Liver (tissue), 3 donors: ENCODE measurements around the gene CCDC39.
"Not testable (repeated sequence)": the region's sequence is repeated elsewhere in the genome, so short reads cannot be mapped to it uniquely, and the experiment has no call there.

ENCODE experiments used
- EGR1 ChIP-seq, 2 donors: IDR thresholded peaks; 2 replicates each; pipeline ENCODE4 v1.6.1; 2016 to 2018; ENCODE audit warnings: antibody characterized with exemption in 2 of 2, low read depth in 2 of 2
- GABPA ChIP-seq, 2 donors: IDR thresholded peaks in 1 of 2; conservative IDR thresholded peaks in 1 of 2; 2 replicates each; pipeline ENCODE4 v1.6.1; 2016; ENCODE audit warnings: antibody characterized with exemption in 2 of 2, mild to moderate bottlenecking in 1 of 2, moderate library complexity in 1 of 2
- HNF4A ChIP-seq, 2 donors: conservative IDR thresholded peaks; 2 replicates each; pipeline ENCODE4 v1.6.1; 2016; ENCODE audit warnings: antibody characterized with exemption in 2 of 2, mild to moderate bottlenecking in 2 of 2
- JUND ChIP-seq, 2 donors: IDR thresholded peaks; 2 replicates each; pipeline ENCODE4 v1.6.1; 2016; ENCODE audit warnings: antibody characterized with exemption in 2 of 2
- RAD21 ChIP-seq, 2 donors: IDR thresholded peaks; 2 replicates each; pipeline ENCODE4 v1.6.1; 2016; ENCODE audit warnings: antibody characterized with exemption in 2 of 2, mild to moderate bottlenecking in 2 of 2
- TAF1 ChIP-seq: conservative IDR thresholded peaks from 2 replicates; pipeline ENCODE4 v1.6.1; 2016; ENCODE audit warnings: antibody characterized with exemption, mild to moderate bottlenecking
- YY1 ChIP-seq: IDR thresholded peaks from 2 replicates; pipeline ENCODE4 v1.6.1; 2016; ENCODE audit warnings: antibody characterized with exemption, mild to moderate bottlenecking
- TF ChIP-seq, protein P1 (sequence below): fragments of 150-350 bp; IDR thresholded peaks from 2 replicates; pipeline ENCODE4 v1.5.1; 2017; ENCODE audit warnings: improper control_type of control experiment, low read depth, low read length; ENCODE audit not compliant: missing input control
- TF ChIP-seq, protein P2 (sequence below): IDR thresholded peaks from 2 replicates; pipeline ENCODE4 v1.6.1; 2016; ENCODE audit warnings: antibody characterized with exemption, mild to moderate bottlenecking
- TF ChIP-seq, protein P3 (sequence below): IDR thresholded peaks from 2 replicates; pipeline ENCODE4 v1.6.1; 2016; ENCODE audit warnings: antibody characterized with exemption
- TF ChIP-seq, protein P4 (sequence below): IDR thresholded peaks from 2 replicates; pipeline ENCODE4 v1.6.1; 2016; ENCODE audit warnings: antibody characterized with exemption
- donor health status: healthy.
- donor health status: healthy.

GRCh38 chr3:180618563-180618962 is 60.7 kb downstream of the CCDC39 start:
- not testable (repeated sequence) for TF ChIP-seq EGR1 (IDR thresholded peaks at IDR 0.05; ENCODE audit: low read depth in 2 of 2); TAF1; RAD21 (IDR thresholded peaks at IDR 0.05); YY1; JUND (IDR thresholded peaks at IDR 0.05); GABPA (IDR thresholded peaks at IDR 0.05 in 1 of 2, conservative IDR thresholded peaks at IDR 0.05 in 1 of 2); HNF4A (conservative IDR thresholded peaks at IDR 0.05)
- TF ChIP-seq, protein P1, sequence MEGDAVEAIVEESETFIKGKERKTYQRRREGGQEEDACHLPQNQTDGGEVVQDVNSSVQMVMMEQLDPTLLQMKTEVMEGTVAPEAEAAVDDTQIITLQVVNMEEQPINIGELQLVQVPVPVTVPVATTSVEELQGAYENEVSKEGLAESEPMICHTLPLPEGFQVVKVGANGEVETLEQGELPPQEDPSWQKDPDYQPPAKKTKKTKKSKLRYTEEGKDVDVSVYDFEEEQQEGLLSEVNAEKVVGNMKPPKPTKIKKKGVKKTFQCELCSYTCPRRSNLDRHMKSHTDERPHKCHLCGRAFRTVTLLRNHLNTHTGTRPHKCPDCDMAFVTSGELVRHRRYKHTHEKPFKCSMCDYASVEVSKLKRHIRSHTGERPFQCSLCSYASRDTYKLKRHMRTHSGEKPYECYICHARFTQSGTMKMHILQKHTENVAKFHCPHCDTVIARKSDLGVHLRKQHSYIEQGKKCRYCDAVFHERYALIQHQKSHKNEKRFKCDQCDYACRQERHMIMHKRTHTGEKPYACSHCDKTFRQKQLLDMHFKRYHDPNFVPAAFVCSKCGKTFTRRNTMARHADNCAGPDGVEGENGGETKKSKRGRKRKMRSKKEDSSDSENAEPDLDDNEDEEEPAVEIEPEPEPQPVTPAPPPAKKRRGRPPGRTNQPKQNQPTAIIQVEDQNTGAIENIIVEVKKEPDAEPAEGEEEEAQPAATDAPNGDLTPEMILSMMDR, result not testable (repeated sequence)
- TF ChIP-seq, protein P2, sequence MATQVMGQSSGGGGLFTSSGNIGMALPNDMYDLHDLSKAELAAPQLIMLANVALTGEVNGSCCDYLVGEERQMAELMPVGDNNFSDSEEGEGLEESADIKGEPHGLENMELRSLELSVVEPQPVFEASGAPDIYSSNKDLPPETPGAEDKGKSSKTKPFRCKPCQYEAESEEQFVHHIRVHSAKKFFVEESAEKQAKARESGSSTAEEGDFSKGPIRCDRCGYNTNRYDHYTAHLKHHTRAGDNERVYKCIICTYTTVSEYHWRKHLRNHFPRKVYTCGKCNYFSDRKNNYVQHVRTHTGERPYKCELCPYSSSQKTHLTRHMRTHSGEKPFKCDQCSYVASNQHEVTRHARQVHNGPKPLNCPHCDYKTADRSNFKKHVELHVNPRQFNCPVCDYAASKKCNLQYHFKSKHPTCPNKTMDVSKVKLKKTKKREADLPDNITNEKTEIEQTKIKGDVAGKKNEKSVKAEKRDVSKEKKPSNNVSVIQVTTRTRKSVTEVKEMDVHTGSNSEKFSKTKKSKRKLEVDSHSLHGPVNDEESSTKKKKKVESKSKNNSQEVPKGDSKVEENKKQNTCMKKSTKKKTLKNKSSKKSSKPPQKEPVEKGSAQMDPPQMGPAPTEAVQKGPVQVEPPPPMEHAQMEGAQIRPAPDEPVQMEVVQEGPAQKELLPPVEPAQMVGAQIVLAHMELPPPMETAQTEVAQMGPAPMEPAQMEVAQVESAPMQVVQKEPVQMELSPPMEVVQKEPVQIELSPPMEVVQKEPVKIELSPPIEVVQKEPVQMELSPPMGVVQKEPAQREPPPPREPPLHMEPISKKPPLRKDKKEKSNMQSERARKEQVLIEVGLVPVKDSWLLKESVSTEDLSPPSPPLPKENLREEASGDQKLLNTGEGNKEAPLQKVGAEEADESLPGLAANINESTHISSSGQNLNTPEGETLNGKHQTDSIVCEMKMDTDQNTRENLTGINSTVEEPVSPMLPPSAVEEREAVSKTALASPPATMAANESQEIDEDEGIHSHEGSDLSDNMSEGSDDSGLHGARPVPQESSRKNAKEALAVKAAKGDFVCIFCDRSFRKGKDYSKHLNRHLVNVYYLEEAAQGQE, result not testable (repeated sequence)
- TF ChIP-seq, protein P3, sequence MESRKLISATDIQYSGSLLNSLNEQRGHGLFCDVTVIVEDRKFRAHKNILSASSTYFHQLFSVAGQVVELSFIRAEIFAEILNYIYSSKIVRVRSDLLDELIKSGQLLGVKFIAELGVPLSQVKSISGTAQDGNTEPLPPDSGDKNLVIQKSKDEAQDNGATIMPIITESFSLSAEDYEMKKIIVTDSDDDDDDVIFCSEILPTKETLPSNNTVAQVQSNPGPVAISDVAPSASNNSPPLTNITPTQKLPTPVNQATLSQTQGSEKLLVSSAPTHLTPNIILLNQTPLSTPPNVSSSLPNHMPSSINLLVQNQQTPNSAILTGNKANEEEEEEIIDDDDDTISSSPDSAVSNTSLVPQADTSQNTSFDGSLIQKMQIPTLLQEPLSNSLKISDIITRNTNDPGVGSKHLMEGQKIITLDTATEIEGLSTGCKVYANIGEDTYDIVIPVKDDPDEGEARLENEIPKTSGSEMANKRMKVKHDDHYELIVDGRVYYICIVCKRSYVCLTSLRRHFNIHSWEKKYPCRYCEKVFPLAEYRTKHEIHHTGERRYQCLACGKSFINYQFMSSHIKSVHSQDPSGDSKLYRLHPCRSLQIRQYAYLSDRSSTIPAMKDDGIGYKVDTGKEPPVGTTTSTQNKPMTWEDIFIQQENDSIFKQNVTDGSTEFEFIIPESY, result not testable (repeated sequence)
- TF ChIP-seq, protein P4, sequence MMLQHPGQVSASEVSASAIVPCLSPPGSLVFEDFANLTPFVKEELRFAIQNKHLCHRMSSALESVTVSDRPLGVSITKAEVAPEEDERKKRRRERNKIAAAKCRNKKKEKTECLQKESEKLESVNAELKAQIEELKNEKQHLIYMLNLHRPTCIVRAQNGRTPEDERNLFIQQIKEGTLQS, result not testable (repeated sequence)
